SH-SY5Y (cell line): ENCODE data around the gene AFF1.

Experiments
- GATA2 ChIP-seq: IDR thresholded peaks from 2 replicates; pipeline ENCODE4 v1.6.1; 2011; ENCODE audit warnings: mild to moderate bottlenecking, low read depth, low read length
- GATA3 ChIP-seq: IDR thresholded peaks from 2 replicates; pipeline ENCODE4 v1.6.1; 2011; ENCODE audit warnings: low read depth, mild to moderate bottlenecking, low read length, moderate library complexity

- TF ChIP-seq GATA2 (no peak), GATA3 (no peak)
Observed at GRCh38 chr4:86967798-86968197, 33.0 kb downstream of the AFF1 start.
